Fibroblast of mammary gland (primary cell): ENCODE measurements around the gene HTRA1.

ENCODE experiments used
- DNase-seq: peaks from one replicate; pipeline ENCODE4 v3.0.0-alpha.2; 2010; ENCODE audit warnings: low read depth
- H3K4me3 ChIP-seq: 2 replicates; pipeline ENCODE4 v1.5.1; 2011; ENCODE audit warnings: low read depth, mild to moderate bottlenecking, low read length, moderate library complexity; ENCODE audit not compliant: control insufficient read depth
- CTCF ChIP-seq: conservative IDR thresholded peaks from 2 replicates; pipeline ENCODE4 v1.5.1; 2011; ENCODE audit warnings: low read depth, low read length, inconsistent platforms; ENCODE audit not compliant: control insufficient read depth, insufficient read depth

HTRA1 gene

GRCh38 chr10:122476333-122476695, 15.0 kb downstream of the HTRA1 start:
- no peak for DNase-seq
- no peak overlapping the region for H3K4me3 ChIP-seq
- TF ChIP-seq CTCF: no peak

- TF ChIP-seq CTCF: no peak
- DNase-seq: no peak
- H3K4me3 ChIP-seq: no peak overlapping the region
Measured at GRCh38 chr10:122477436-122477835, 16.1 kb downstream of the HTRA1 start.

GRCh38 chr10:122478971-122479370, 17.6 kb downstream of the HTRA1 start:
- no peak overlapping the region for H3K4me3 ChIP-seq
- TF ChIP-seq CTCF: no peak
- no peak for DNase-seq

GRCh38 chr10:122480146-122480833, 18.9 kb downstream of the HTRA1 start:
- no peak overlapping the region for H3K4me3 ChIP-seq
- TF ChIP-seq CTCF: no peak
- no peak for DNase-seq

GRCh38 chr10:122481296-122482056, 20.1 kb downstream of the HTRA1 start:
- TF ChIP-seq CTCF: no peak
- H3K4me3 ChIP-seq: no peak overlapping the region

GRCh38 chr10:122484276-122485060, 23.1 kb downstream of the HTRA1 start:
- DNase-seq: no peak
- H3K4me3 ChIP-seq: no peak overlapping the region
- TF ChIP-seq CTCF: no peak

More at GRCh38 chr10:122481296-122482056, 20.1 kb downstream of the HTRA1 start:
- no peak for DNase-seq
